IMR-90 (cell line): Measurements from ENCODE around the gene TXNRD1. TPM values are rescaled to one million over a fixed set of nuclear protein-coding genes. Genes with fewer than 3 reads are reported as not detected.

Source experiments
- ATAC-seq: fragments of 200-7000 bp; cut with Tn5 transposase; 2 replicates; pipeline ENCODE4 v1.9.1; 2020; ENCODE audit warnings: low read depth, mild to moderate bottlenecking, moderate library complexity
- BruUV-seq: library from RNA; stranded (reverse); fragments of 400-500 nt; replicated peaks from 2 replicates; lab custom pipeline; 2021; lab: Mats Ljungman, UMichigan
- CTCF ChIA-PET: fragments of 300-600 bp; formaldehyde crosslinking; extraction: SDS; loops from one replicate; lab custom pipeline; 2021; ENCODE audit warnings: antibody characterized with exemption; lab: Yijun Ruan, JAX
- POLR2A ChIA-PET: fragments of 300-600 bp; sonication (Branson Sonifier 250); formaldehyde crosslinking; loops from one replicate; lab custom pipeline; 2022; ENCODE audit warnings: antibody characterized with exemption; ENCODE audit not compliant: unreplicated experiment; lab: Charles Lee
- DNase-seq: peaks from one replicate; pipeline ENCODE4 v3.0.0; 2013
- H2AFZ ChIP-seq: replicated peaks from 2 replicates; pipeline ENCODE3; 2013; ENCODE audit warnings: low read length, mild to moderate bottlenecking; ENCODE audit not compliant: poor library complexity
- H2AK5ac ChIP-seq: 2 replicates; pipeline ENCODE4 v1.6.1; 2013; ENCODE audit warnings: low read depth, low read length, inconsistent platforms
- H2AK9ac ChIP-seq: replicated peaks from 2 replicates; pipeline ENCODE3; 2013; ENCODE audit warnings: mild to moderate bottlenecking, low read depth, low read length, moderate library complexity; ENCODE audit not compliant: poor library complexity
- H2BK120ac ChIP-seq: 2 replicates; pipeline ENCODE4 v1.6.1; 2013; ENCODE audit warnings: low read depth, low read length, inconsistent platforms
- H2BK15ac ChIP-seq: 3 replicates; pipeline ENCODE4 v1.6.1; 2013; ENCODE audit warnings: low read depth, low read length, inconsistent platforms
- H2BK20ac ChIP-seq: 2 replicates; pipeline ENCODE4 v1.6.1; 2013; ENCODE audit warnings: low read depth, mild to moderate bottlenecking, inconsistent platforms, low read length, moderate library complexity
- H2BK5ac ChIP-seq: 2 replicates; pipeline ENCODE4 v1.6.1; 2013; ENCODE audit warnings: mild to moderate bottlenecking, low read depth, low read length, inconsistent platforms; ENCODE audit not compliant: poor library complexity, severe bottlenecking
- H3K14ac ChIP-seq: replicated peaks from 2 replicates; pipeline ENCODE4 v1.6.1; 2013; ENCODE audit warnings: low read depth, low read length, inconsistent platforms
- H3K18ac ChIP-seq: 2 replicates; pipeline ENCODE4 v1.6.1; 2013; ENCODE audit warnings: low read depth, low read length, control low read depth
- H3K23ac ChIP-seq: 2 replicates; pipeline ENCODE4 v1.6.1; 2013; ENCODE audit warnings: low read depth, low read length, inconsistent platforms
- H3K27ac ChIP-seq: 2 replicates; pipeline ENCODE4 v1.5.1; 2013; ENCODE audit warnings: mild to moderate bottlenecking, control low read depth, low read length; ENCODE audit not compliant: insufficient read depth
- H3K27me3 ChIP-seq: 2 replicates; pipeline ENCODE4 v1.6.1; 2013; ENCODE audit warnings: low read length; ENCODE audit not compliant: control insufficient read depth, insufficient read depth
- H3K36me3 ChIP-seq: 2 replicates; pipeline ENCODE4 v1.6.1; 2013; ENCODE audit warnings: low read length, mixed read lengths; ENCODE audit not compliant: control insufficient read depth, insufficient read depth
- H3K4ac ChIP-seq: 2 replicates; pipeline ENCODE4 v1.6.1; 2013; ENCODE audit warnings: low read depth, low read length, inconsistent platforms
- H3K4me1 ChIP-seq: 2 replicates; pipeline ENCODE4 v1.6.1; 2013; ENCODE audit warnings: low read length, mixed read lengths; ENCODE audit not compliant: control insufficient read depth, insufficient read depth
- H3K4me2 ChIP-seq: 2 replicates; pipeline ENCODE4 v1.6.1; 2013; ENCODE audit warnings: low read depth, mild to moderate bottlenecking, control low read depth, low read length, moderate library complexity
- H3K4me3 ChIP-seq: 2 replicates; pipeline ENCODE4 v1.5.1; 2013; ENCODE audit warnings: low read depth, mild to moderate bottlenecking, control low read depth, low read length, moderate library complexity; ENCODE audit not compliant: insufficient read depth
- H3K56ac ChIP-seq: 2 replicates; pipeline ENCODE4 v1.6.1; 2013; ENCODE audit warnings: low read length, inconsistent platforms; ENCODE audit not compliant: insufficient read depth; ENCODE audit errors: extremely low read depth
- H3K79me1 ChIP-seq, 2 experiments: 2 replicates each; pipeline ENCODE4 v1.6.1; 2013; ENCODE audit warnings: low read length in 2 of 2, inconsistent platforms in 1 of 2, low read depth in 1 of 2
- H3K9ac ChIP-seq: 2 replicates; pipeline ENCODE4 v1.6.1; 2013; ENCODE audit warnings: low read depth, low read length, control low read depth
- H3K9me1 ChIP-seq: 2 replicates; pipeline ENCODE4 v1.6.1; 2013; ENCODE audit warnings: low read length, inconsistent platforms; ENCODE audit not compliant: insufficient read depth
- H3K9me3 ChIP-seq: 2 replicates; pipeline ENCODE4 v1.6.1; 2013; ENCODE audit warnings: low read length; ENCODE audit not compliant: control insufficient read depth, insufficient read depth
- H4K20me1 ChIP-seq: 2 replicates; pipeline ENCODE4 v1.6.1; 2013; ENCODE audit warnings: low read length, inconsistent platforms; ENCODE audit not compliant: insufficient read depth
- H4K5ac ChIP-seq: 2 replicates; pipeline ENCODE4 v1.6.1; 2013; ENCODE audit warnings: mild to moderate bottlenecking, low read depth, low read length, control low read depth
- H4K8ac ChIP-seq, 2 experiments: 2 replicates each; pipeline ENCODE4 v1.6.1; 2013; ENCODE audit warnings: low read depth in 2 of 2, low read length in 2 of 2, control low read depth in 1 of 2, inconsistent platforms in 1 of 2
- H4K91ac ChIP-seq: 2 replicates; pipeline ENCODE4 v1.6.1; 2013; ENCODE audit warnings: low read depth, low read length, inconsistent platforms; ENCODE audit not compliant: insufficient read depth
- BHLHE40 ChIP-seq: fragments of 150-350 bp; IDR thresholded peaks from 2 replicates; pipeline ENCODE4 v1.6.1; 2016; ENCODE audit warnings: mild to moderate bottlenecking, low read depth, low read length
- CEBPB ChIP-seq: IDR thresholded peaks from 2 replicates; pipeline ENCODE4 v1.6.1; 2012; ENCODE audit warnings: low read depth, low read length, improper control_type of control experiment
- CHD1 ChIP-seq: IDR thresholded peaks from 2 replicates; pipeline ENCODE4 v1.6.1; 2012; ENCODE audit warnings: low read depth, low read length, improper control_type of control experiment
- FOS ChIP-seq: fragments of 150-350 bp; IDR thresholded peaks from 2 replicates; pipeline ENCODE4 v1.6.1; 2016; ENCODE audit warnings: low read depth, low read length
- MAFK ChIP-seq: IDR thresholded peaks from 2 replicates; pipeline ENCODE4 v1.6.1; 2012; ENCODE audit warnings: low read depth, low read length, improper control_type of control experiment
- MAZ ChIP-seq: IDR thresholded peaks from 2 replicates; pipeline ENCODE4 v1.6.1; 2012; ENCODE audit warnings: low read depth, mild to moderate bottlenecking, low read length, improper control_type of control experiment, moderate library complexity, borderline replicate concordance
- MXI1 ChIP-seq: IDR thresholded peaks from 2 replicates; pipeline ENCODE4 v1.6.1; 2012; ENCODE audit warnings: low read depth, mild to moderate bottlenecking, low read length, moderate library complexity, borderline replicate concordance
- NFE2L2 ChIP-seq: fragments of 150-350 bp; IDR thresholded peaks from 2 replicates; pipeline ENCODE4 v1.6.1; 2016; ENCODE audit warnings: low read depth, mild to moderate bottlenecking, low read length
- POLR2A ChIP-seq: IDR thresholded peaks from 2 replicates; pipeline ENCODE4 v1.6.1; 2012; ENCODE audit warnings: mild to moderate bottlenecking, low read depth, low read length
- RAD21 ChIP-seq: IDR thresholded peaks from 2 replicates; pipeline ENCODE4 v1.6.1; 2012; ENCODE audit warnings: low read length, improper control_type of control experiment
- RCOR1 ChIP-seq: IDR thresholded peaks from 2 replicates; pipeline ENCODE4 v1.6.1; 2012; ENCODE audit warnings: mild to moderate bottlenecking, low read length, improper control_type of control experiment; ENCODE audit not compliant: insufficient replicate concordance
- RFX5 ChIP-seq: IDR thresholded peaks from 2 replicates; pipeline ENCODE4 v1.8.0; 2012; ENCODE audit warnings: low read depth, mild to moderate bottlenecking, low read length, moderate library complexity
- SMC3 ChIP-seq: fragments of 150-350 bp; IDR thresholded peaks from 2 replicates; pipeline ENCODE4 v1.6.1; 2016; ENCODE audit warnings: low read depth, mild to moderate bottlenecking, antibody characterized with exemption, low read length, moderate library complexity
- WGBS, 2 experiments: methylation state at CpG; one replicate each; pipeline versions ENCODE4 v1.1.5 to v1.1.7; 2013; ENCODE audit warnings: missing lambda C conversion rate in 2 of 2; ENCODE audit not compliant: insufficient read length in 1 of 2; ENCODE audit errors: extremely low coverage in 2 of 2; 5-methylcytosine and 5-hydroxymethylcytosine counted together
- dilution Hi-C: fragments of 300-500 bp; cut with HindIII; formaldehyde crosslinking; loops from one replicate; pipeline ENCODE4 v1.14.3; 2018; ENCODE audit warnings: low sequenced_read_pairs; ENCODE audit not compliant: unreplicated experiment
- in situ Hi-C: fragments of 300-500 bp; cut with MboI; formaldehyde crosslinking; loops from 3 replicates; pipeline ENCODE4 v1.14.3; 2019; ENCODE audit warnings: low sequenced_read_pairs, inconsistent platforms, mixed read lengths
- intact Hi-C: fragments of 100-400 bp; cut with micrococcal nuclease; formaldehyde crosslinking; loops from 2 replicates; pipeline ENCODE4 v1.10.0; 2022
- polyA plus RNA-seq, 3 experiments: library from polyadenylated mRNA; depleted of rRNA; stranded (reverse); fragments of >200 nt; gene quantifications; 2 replicates each; pipeline ENCODE4 v1.2.3, GENCODE V29; 2012; ENCODE audit warnings: low replicate concordance in 1 of 3
- total RNA-seq: library from RNA; depleted of rRNA; stranded (reverse); fragments of >200 nt; gene quantifications from 2 replicates; pipeline ENCODE4 v1.2.3, GENCODE V29; 2012
- TF ChIP-seq, protein P1 (sequence below): fragments of 150-350 bp; IDR thresholded peaks from 2 replicates; pipeline ENCODE4 v1.6.1; 2016; ENCODE audit warnings: low read depth, mild to moderate bottlenecking, low read length, moderate library complexity, borderline replicate concordance
- TF ChIP-seq, protein P2 (sequence below): fragments of 150-350 bp; IDR thresholded peaks from 2 replicates; pipeline ENCODE4 v1.6.1; 2017; ENCODE audit warnings: mild to moderate bottlenecking, antibody characterized with exemption, low read length, low read depth
- TF ChIP-seq, protein P3 (sequence below): conservative IDR thresholded peaks from 2 replicates; pipeline ENCODE4 v1.5.1; 2012; ENCODE audit warnings: mild to moderate bottlenecking, low read depth, low read length, improper control_type of control experiment

Gene TXNRD1
- total and polyA plus RNA-seq, 2 of the 4 experiments (the other 2 are of a cell fraction) = 379 to 582 TPM

DNA sequence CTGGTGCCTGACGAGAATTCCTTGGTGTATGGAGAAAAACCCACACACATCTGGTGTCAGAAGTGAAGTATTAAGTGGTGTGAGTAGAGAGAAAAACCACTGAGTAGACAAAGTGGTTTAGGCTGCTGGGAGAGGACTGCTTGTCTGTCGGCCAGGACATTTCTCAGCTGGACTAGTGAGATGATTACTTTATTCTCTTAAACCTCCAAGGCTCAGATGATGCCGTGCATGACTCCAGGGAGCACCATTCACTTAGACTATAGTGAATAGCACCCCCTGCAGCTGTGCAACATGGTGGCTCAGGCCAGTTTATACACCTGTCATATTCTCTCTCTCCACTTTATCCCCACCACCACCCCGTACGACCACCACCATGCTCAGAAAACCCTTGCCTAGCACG lies 49.1 kb upstream of the TXNRD1 start:
- intact Hi-C loops (no loop called here), in situ Hi-C loops (no loop called here), dilution Hi-C loops (no loop called here)
- no peak overlapping the region for H2BK120ac ChIP-seq
- no peak overlapping the region for H3K4me3 ChIP-seq
- ATAC-seq (peak; percentile 56), DNase-seq (peak; percentile 60)
- no peak overlapping the region for H2BK20ac ChIP-seq
- no peaks in the 10 kb centered on the region for H3K9me1 ChIP-seq
- no peak overlapping the region for H3K4me2 ChIP-seq
- no peaks in the 10 kb centered on the region; the same call in 1 of the 2 replicates for H3K4me1 ChIP-seq
- H3K14ac ChIP-seq = no peak overlapping the region
- POLR2A ChIA-PET = no interaction called here
- no peak overlapping the region for H2AK9ac ChIP-seq
- no peak overlapping the region for H3K18ac ChIP-seq
- H4K91ac ChIP-seq = no peak overlapping the region
- H3K36me3 ChIP-seq = no peaks in the 10 kb centered on the region
- no peaks in the 10 kb centered on the region for H3K27me3 ChIP-seq
- H4K8ac ChIP-seq = no peak overlapping the region
- TF ChIP-seq MAFK = no peak
- no peak for TF ChIP-seq RCOR1
- TF ChIP-seq RFX5 = no peak
- no peak for TF ChIP-seq MXI1
- TF ChIP-seq, protein P1, sequence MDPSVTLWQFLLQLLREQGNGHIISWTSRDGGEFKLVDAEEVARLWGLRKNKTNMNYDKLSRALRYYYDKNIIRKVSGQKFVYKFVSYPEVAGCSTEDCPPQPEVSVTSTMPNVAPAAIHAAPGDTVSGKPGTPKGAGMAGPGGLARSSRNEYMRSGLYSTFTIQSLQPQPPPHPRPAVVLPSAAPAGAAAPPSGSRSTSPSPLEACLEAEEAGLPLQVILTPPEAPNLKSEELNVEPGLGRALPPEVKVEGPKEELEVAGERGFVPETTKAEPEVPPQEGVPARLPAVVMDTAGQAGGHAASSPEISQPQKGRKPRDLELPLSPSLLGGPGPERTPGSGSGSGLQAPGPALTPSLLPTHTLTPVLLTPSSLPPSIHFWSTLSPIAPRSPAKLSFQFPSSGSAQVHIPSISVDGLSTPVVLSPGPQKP = no peak
- TF ChIP-seq, protein P2, sequence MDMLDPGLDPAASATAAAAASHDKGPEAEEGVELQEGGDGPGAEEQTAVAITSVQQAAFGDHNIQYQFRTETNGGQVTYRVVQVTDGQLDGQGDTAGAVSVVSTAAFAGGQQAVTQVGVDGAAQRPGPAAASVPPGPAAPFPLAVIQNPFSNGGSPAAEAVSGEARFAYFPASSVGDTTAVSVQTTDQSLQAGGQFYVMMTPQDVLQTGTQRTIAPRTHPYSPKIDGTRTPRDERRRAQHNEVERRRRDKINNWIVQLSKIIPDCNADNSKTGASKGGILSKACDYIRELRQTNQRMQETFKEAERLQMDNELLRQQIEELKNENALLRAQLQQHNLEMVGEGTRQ = no peak
- TF ChIP-seq, protein P3, sequence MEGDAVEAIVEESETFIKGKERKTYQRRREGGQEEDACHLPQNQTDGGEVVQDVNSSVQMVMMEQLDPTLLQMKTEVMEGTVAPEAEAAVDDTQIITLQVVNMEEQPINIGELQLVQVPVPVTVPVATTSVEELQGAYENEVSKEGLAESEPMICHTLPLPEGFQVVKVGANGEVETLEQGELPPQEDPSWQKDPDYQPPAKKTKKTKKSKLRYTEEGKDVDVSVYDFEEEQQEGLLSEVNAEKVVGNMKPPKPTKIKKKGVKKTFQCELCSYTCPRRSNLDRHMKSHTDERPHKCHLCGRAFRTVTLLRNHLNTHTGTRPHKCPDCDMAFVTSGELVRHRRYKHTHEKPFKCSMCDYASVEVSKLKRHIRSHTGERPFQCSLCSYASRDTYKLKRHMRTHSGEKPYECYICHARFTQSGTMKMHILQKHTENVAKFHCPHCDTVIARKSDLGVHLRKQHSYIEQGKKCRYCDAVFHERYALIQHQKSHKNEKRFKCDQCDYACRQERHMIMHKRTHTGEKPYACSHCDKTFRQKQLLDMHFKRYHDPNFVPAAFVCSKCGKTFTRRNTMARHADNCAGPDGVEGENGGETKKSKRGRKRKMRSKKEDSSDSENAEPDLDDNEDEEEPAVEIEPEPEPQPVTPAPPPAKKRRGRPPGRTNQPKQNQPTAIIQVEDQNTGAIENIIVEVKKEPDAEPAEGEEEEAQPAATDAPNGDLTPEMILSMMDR = no peak
- no peak for TF ChIP-seq NFE2L2
- no peak for TF ChIP-seq RAD21
- no peak for TF ChIP-seq MAZ
- TF ChIP-seq CHD1 = no peak
- no peak for TF ChIP-seq BHLHE40
- no peak for TF ChIP-seq POLR2A
- TF ChIP-seq CEBPB = no peak
- no peak for TF ChIP-seq SMC3
- no peak for TF ChIP-seq FOS
- no peak overlapping the region for H3K9ac ChIP-seq
- no peak overlapping the region for H4K5ac ChIP-seq
- no peaks in the 10 kb centered on the region for H3K79me1 ChIP-seq
- no peak overlapping the region for H2AK5ac ChIP-seq
- CTCF ChIA-PET = interaction anchor here (0.9 kb wide), 1 partner anchor 10 kb away, joined by 3 read pairs; no protein-coding TSS in a partner anchor
- peak overlapping the region; percentile 44 for H2AFZ ChIP-seq
- H3K56ac ChIP-seq = no peak overlapping the region
- no peak overlapping the region for H3K4ac ChIP-seq
- no peak overlapping the region for H2BK5ac ChIP-seq
- 68% methylated on average over 4 of the region's 6 CpGs; no CpG with 5 or more reads in 1 of the 2 experiments for WGBS, 2 experiments
- no peak overlapping the region for H3K23ac ChIP-seq
- H3K9me3 ChIP-seq = no peaks in the 10 kb centered on the region
- no peak overlapping the region for H2BK15ac ChIP-seq
- H3K27ac ChIP-seq = no peak overlapping the region
- H4K20me1 ChIP-seq = no peaks in the 10 kb centered on the region
- BruUV-seq = no TSS peak
